HUDEP-2 (cell line): ENCODE results near the gene TUBG1.

Experiments used
- DNase-seq, 76 experiments: peaks; one replicate each; lab custom pipeline; 2025; ENCODE audit not compliant: unreplicated experiment in 76 of 76; lab: John Stamatoyannopoulos, UW

Gene TUBG1

GRCh38 chr17:42578282-42578869 is 31.1 kb upstream of the TUBG1 start:
- DNase-seq, result peak in 71 of 76 experiments; percentile 31 to 85 (median 67)

- no peak for DNase-seq
These were observed 29.5 kb upstream of the TUBG1 start for GRCh38 chr17:42579794-42580551.

- no peak for DNase-seq
These were observed 27.7 kb upstream of the TUBG1 start for GRCh38 chr17:42581744-42582270.

GRCh38 chr17:42584880-42585279 is 24.6 kb upstream of the TUBG1 start:
- no peak for DNase-seq

GRCh38 chr17:42585353-42585752 is 24.1 kb upstream of the TUBG1 start:
- no peak for DNase-seq

- no peak for DNase-seq
These were observed 22.8 kb upstream of the TUBG1 start for GRCh38 chr17:42586514-42587230.

GRCh38 chr17:42590886-42591285 is 18.6 kb upstream of the TUBG1 start:
- DNase-seq, result no peak

- no peak for DNase-seq
These were observed 18.1 kb upstream of the TUBG1 start for GRCh38 chr17:42591411-42591810.

- no peak for DNase-seq
These were observed 13.1 kb upstream of the TUBG1 start for GRCh38 chr17:42596386-42596785.

- no peak for DNase-seq
These were observed 10.6 kb upstream of the TUBG1 start for GRCh38 chr17:42598905-42599304.

- no peak for DNase-seq
These were observed 6.2 kb upstream of the TUBG1 start for GRCh38 chr17:42603318-42603717.

GRCh38 chr17:42607769-42608168 is 1.7 kb upstream of the TUBG1 start:
- no peak for DNase-seq

GRCh38 chr17:42608305-42609181 is 940 bp upstream of the TUBG1 start:
- DNase-seq, result peak in 1 of 76 experiments; percentile 52

GRCh38 chr17:42609814-42610801 is 625 bp downstream of the TUBG1 start:
- peak in 18 of 76 experiments; percentile 23 to 65 (median 37) for DNase-seq

- DNase-seq, result no peak
These were observed 2.5 kb downstream of the TUBG1 start for GRCh38 chr17:42612013-42612412.

GRCh38 chr17:42613699-42614295 is 4.3 kb downstream of the TUBG1 start:
- DNase-seq, result no peak

- peak in 73 of 76 experiments; percentile 7 to 90 (median 71) for DNase-seq
These were observed 8.5 kb downstream of the TUBG1 start for GRCh38 chr17:42617956-42618431.

GRCh38 chr17:42618442-42619150 is 9.1 kb downstream of the TUBG1 start:
- peak in 72 of 76 experiments; percentile 28 to 85 (median 64) for DNase-seq
